Activated B cell treated with CpG ODN at 0.5 μM for 24 hours (primary cell): ENCODE measurements around the gene ATAD5. TPM values are rescaled to one million over a fixed set of nuclear protein-coding genes. Genes with fewer than 3 reads are reported as not detected.
"Not testable (repeated sequence)": the region's sequence is repeated elsewhere in the genome, so short reads cannot be mapped to it uniquely, and the experiment has no call there.

Experiments used
- ATAC-seq: fragments of 200-7000 bp; cut with Tn5 transposase; one replicate; pipeline ENCODE4 v1.10.0; 2021; ENCODE audit warnings: low read depth, mild to moderate bottlenecking, moderate library complexity
- CTCF ChIA-PET: fragments of 350-600 bp; sonication (Branson Sonifier 250); formaldehyde crosslinking; loops from one replicate; lab custom pipeline; 2021; ENCODE audit warnings: antibody characterized with exemption; lab: Charles Lee
- POLR2A ChIA-PET: fragments of 350-600 bp; sonication (Branson Sonifier 250); formaldehyde crosslinking; loops from one replicate; lab custom pipeline; 2021; ENCODE audit warnings: antibody characterized with exemption; lab: Charles Lee
- DNase-seq: peaks from one replicate; pipeline ENCODE4 v3.0.0; 2022
- H3K27ac Mint-ChIP-seq: one replicate; pipeline ENCODE4 v1.8.0; 2020; ENCODE audit warnings: mixed read lengths
- H3K27me3 Mint-ChIP-seq: one replicate; pipeline ENCODE4 v1.8.0; 2021; ENCODE audit warnings: mixed read lengths
- H3K36me3 Mint-ChIP-seq: one replicate; pipeline ENCODE4 v1.8.0; 2021; ENCODE audit warnings: low read depth, mixed read lengths
- H3K4me1 Mint-ChIP-seq: one replicate; pipeline ENCODE4 v1.8.0; 2021; ENCODE audit warnings: mixed read lengths
- H3K4me3 Mint-ChIP-seq: one replicate; pipeline ENCODE4 v1.8.0; 2020; ENCODE audit warnings: mild to moderate bottlenecking, mixed read lengths
- H3K9me3 Mint-ChIP-seq: one replicate; pipeline ENCODE4 v1.8.0; 2020; ENCODE audit warnings: mixed read lengths
- CTCF ChIP-seq: fragments of 200-600 bp; IDR thresholded peaks from one replicate; pipeline ENCODE4 v1.8.0; 2022; ENCODE audit warnings: antibody characterized with exemption, mild to moderate bottlenecking
- intact Hi-C: fragments of 100-400 bp; cut with micrococcal nuclease; formaldehyde crosslinking; loops from one replicate; pipeline ENCODE4 v1.15.1; 2024
- total RNA-seq: library from RNA; stranded (reverse); gene quantifications from 2 replicates; pipeline ENCODE4 v1.2.3, GENCODE V29; 2022

The ATAD5 gene
- total RNA-seq, 1 donor from 2014 or later, result 8.7 TPM

GRCh38 chr17:30924341-30924740 is 92.6 kb downstream of the ATAD5 start:
- DNase-seq, result no peak
- peaks cover 1% of the 10 kb centered on the region for H3K27me3 Mint-ChIP-seq
- peaks cover 26% of the 10 kb centered on the region for H3K4me1 Mint-ChIP-seq
- ATAC-seq, result no peak
- POLR2A ChIA-PET, result interaction anchor here (0.7 to 4.0 kb wide), 3 partner anchors 26 to 47 kb away, joined by 3 to 44 read pairs (median 3); partner anchors contain the start of gene RNF135
- intact Hi-C loops, result loop anchor here (5.0 kb wide), 1 partner anchor 83 kb away; no protein-coding TSS in a partner anchor
- TF ChIP-seq CTCF, result no peak
- H3K9me3 Mint-ChIP-seq, result no peaks in the 10 kb centered on the region
- H3K4me3 Mint-ChIP-seq, result no peak overlapping the region
- H3K27ac Mint-ChIP-seq, result no peak overlapping the region
- H3K36me3 Mint-ChIP-seq, result peaks cover 11% of the 10 kb centered on the region
- CTCF ChIA-PET, result no interaction called here

- Mint-ChIP-seq H3K27ac (no peak overlapping the region), H3K36me3 (peaks cover 18% of the 10 kb centered on the region), H3K27me3 (peaks cover 1% of the 10 kb centered on the region), H3K4me1 (peaks cover 14% of the 10 kb centered on the region), H3K4me3 (no peak overlapping the region), H3K9me3 (no peaks in the 10 kb centered on the region)
- TF ChIP-seq CTCF, result no peak
- CTCF ChIA-PET, result no interaction called here
- ATAC-seq (no peak), DNase-seq (no peak)
- POLR2A ChIA-PET, result no interaction called here
- intact Hi-C loops, result no loop called here
Measured at GRCh38 chr17:30926516-30926915, 94.8 kb downstream of the ATAD5 start.

DNA sequence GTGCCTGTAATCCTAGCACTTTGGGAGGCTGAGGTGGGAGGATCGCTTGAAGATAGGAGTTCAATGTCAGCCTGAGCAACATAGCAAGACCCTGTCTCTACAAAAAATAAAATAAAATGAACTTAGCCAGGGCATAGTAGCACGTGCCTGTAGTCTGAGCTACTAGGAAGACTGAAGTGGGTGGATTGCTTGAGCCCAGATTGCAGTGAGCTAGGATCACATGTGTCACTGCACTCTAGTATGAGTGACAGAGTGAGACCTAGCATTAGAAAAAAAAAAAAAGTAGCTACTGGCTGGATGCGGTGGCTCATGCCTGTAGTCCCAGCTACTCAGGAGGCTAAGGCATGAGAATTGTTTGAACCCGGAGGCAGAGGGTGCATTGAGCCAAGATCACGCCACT is 96.0 kb downstream of the ATAD5 start:
- H3K4me3 Mint-ChIP-seq, result no peak overlapping the region
- peaks cover 18% of the 10 kb centered on the region for H3K36me3 Mint-ChIP-seq
- H3K27me3 Mint-ChIP-seq, result peaks cover 1% of the 10 kb centered on the region
- ChIA-PET CTCF (no interaction called here), POLR2A (interaction anchor here (0.7 to 1.6 kb wide), 2 partner anchors 11 to 24 kb away, joined by 3 to 4 read pairs; no protein-coding TSS in a partner anchor)
- no peak for TF ChIP-seq CTCF
- intact Hi-C loops, result no loop called here
- H3K27ac Mint-ChIP-seq, result no peak overlapping the region
- no peaks in the 10 kb centered on the region for H3K9me3 Mint-ChIP-seq
- ATAC-seq (no peak), DNase-seq (no peak)
- peaks cover 10% of the 10 kb centered on the region for H3K4me1 Mint-ChIP-seq

- H3K4me3 Mint-ChIP-seq, result no peak overlapping the region
- H3K27me3 Mint-ChIP-seq, result no peaks in the 10 kb centered on the region
- intact Hi-C loops, result no loop called here
- peaks cover 19% of the 10 kb centered on the region for H3K36me3 Mint-ChIP-seq
- ChIA-PET CTCF (no interaction called here), POLR2A (interaction anchor here (1.6 kb wide), 1 partner anchor 10 kb away, joined by 4 read pairs; no protein-coding TSS in a partner anchor)
- no peak overlapping the region for H3K27ac Mint-ChIP-seq
- H3K4me1 Mint-ChIP-seq, result peaks cover 7% of the 10 kb centered on the region
- no peak for ATAC-seq
- TF ChIP-seq CTCF, result no peak
- no peaks in the 10 kb centered on the region for H3K9me3 Mint-ChIP-seq
- DNase-seq, result no peak
Measured at GRCh38 chr17:30928584-30928983, 96.8 kb downstream of the ATAD5 start.

GRCh38 chr17:30929081-30929633 is 97.4 kb downstream of the ATAD5 start:
- no peak for DNase-seq
- no peak for TF ChIP-seq CTCF
- ChIA-PET POLR2A (interaction anchor here (0.6 kb wide), 3 partner anchors 37 to 390 kb away, joined by 3 to 7 read pairs (median 4); no protein-coding TSS in a partner anchor), CTCF (no interaction called here)
- Mint-ChIP-seq H3K27me3 (no peaks in the 10 kb centered on the region), H3K4me1 (peaks cover 7% of the 10 kb centered on the region), H3K4me3 (no peak overlapping the region), H3K36me3 (peaks cover 24% of the 10 kb centered on the region), H3K27ac (no peak overlapping the region), H3K9me3 (no peaks in the 10 kb centered on the region)
- no peak for ATAC-seq
- intact Hi-C loops, result no loop called here

DNA sequence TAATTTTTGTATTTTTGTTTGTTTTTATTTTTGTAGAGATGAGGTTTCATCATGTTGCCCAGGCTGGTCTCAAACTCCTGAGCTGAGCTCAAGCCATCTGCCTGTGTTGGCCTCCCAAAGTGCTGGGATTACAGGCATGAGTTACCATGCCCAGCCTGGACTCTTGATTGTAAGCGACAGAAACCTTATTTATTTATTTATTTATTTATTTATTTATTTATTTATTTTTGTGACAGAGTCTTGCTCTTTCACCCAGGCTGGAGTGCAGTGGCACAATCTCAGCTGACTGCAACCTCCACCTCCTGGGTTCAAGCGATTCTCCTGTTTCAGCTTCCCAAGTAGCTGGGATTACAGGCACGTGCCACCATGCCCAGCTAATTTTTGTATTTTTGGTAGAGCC is 98.1 kb downstream of the ATAD5 start:
- H3K36me3 Mint-ChIP-seq, result peaks cover 28% of the 10 kb centered on the region
- intact Hi-C loops, H3K27ac Mint-ChIP-seq, ATAC-seq, CTCF ChIA-PET, H3K4me3 Mint-ChIP-seq, H3K27me3 Mint-ChIP-seq, DNase-seq, H3K4me1 Mint-ChIP-seq, H3K9me3 Mint-ChIP-seq: not testable (repeated sequence)
- POLR2A ChIA-PET, result interaction anchor here (0.6 kb wide), 1 partner anchor 51 kb away, joined by 3 read pairs; no protein-coding TSS in a partner anchor
